K562 (cell line): ENCODE measurements around the gene FGFR4. TPM values are rescaled to one million over a fixed set of nuclear protein-coding genes. Genes with fewer than 3 reads are reported as not detected.
A peak's percentile ranks its signal among the peaks of the same experiment; 100 is the strongest.

ENCODE experiments used
- ARID2 ChIP-seq: fragments of 450-650 bp; IDR thresholded peaks from 2 replicates; pipeline ENCODE4 v1.6.1; 2017; ENCODE audit warnings: antibody characterized with exemption, mild to moderate bottlenecking
- CBX5 ChIP-seq: IDR thresholded peaks from 2 replicates; pipeline ENCODE4 v1.6.1; 2014; ENCODE audit warnings: low read depth, borderline replicate concordance
- CBX8 ChIP-seq: fragments of 200-600 bp; sonication (generic); IDR thresholded peaks from 2 replicates; pipeline ENCODE4 v1.6.1; 2012; ENCODE audit warnings: borderline replicate concordance, mixed run types, low read depth, mild to moderate bottlenecking, moderate library complexity, mixed read lengths, low read length, control low read depth, inconsistent platforms; ENCODE audit not compliant: poor library complexity, severe bottlenecking; ENCODE audit errors: extremely low read depth
- FOXJ2 ChIP-seq: fragments of 200-800 bp; sonication (Bioruptor generic); IDR thresholded peaks from 2 replicates; pipeline ENCODE4 v1.6.1; 2016; ENCODE audit warnings: missing genetic modification characterization, missing compliant biosample characterization
- FOXK1 ChIP-seq: sonication (generic); formaldehyde crosslinking; IDR thresholded peaks from 2 replicates; pipeline ENCODE4 v1.8.0; 2022; ENCODE audit warnings: missing genetic modification reagents, mild to moderate bottlenecking, borderline replicate concordance
- GABPB1 ChIP-seq: sonication (generic); formaldehyde crosslinking; IDR thresholded peaks from 2 replicates; pipeline ENCODE4 v1.8.0; 2022; ENCODE audit warnings: mild to moderate bottlenecking, missing genetic modification reagents
- HDAC2 ChIP-seq: fragments of 450-650 bp; IDR thresholded peaks from 2 replicates; pipeline ENCODE4 v1.6.1; 2016; ENCODE audit warnings: mild to moderate bottlenecking
- HDAC3 ChIP-seq: fragments of 450-650 bp; IDR thresholded peaks from 2 replicates; pipeline ENCODE4 v1.6.1; 2018; ENCODE audit warnings: borderline replicate concordance, mild to moderate bottlenecking, moderate library complexity; ENCODE audit not compliant: partially characterized antibody
- HMGN3 ChIP-seq: IDR thresholded peaks from 2 replicates; pipeline ENCODE4 v1.6.1; 2011; ENCODE audit warnings: borderline replicate concordance, low read depth, mild to moderate bottlenecking, mixed read lengths, low read length; ENCODE audit not compliant: insufficient read length; ENCODE audit errors: extremely low read depth
- MYC ChIP-seq, 2 experiments: fragments of 250-450 bp in 1 of 2; sonication (Bioruptor Pico) in 1 of 2; IDR thresholded peaks; 2 replicates each; pipeline versions ENCODE4 v1.5.1 to v1.6.1; 2012 to 2021; ENCODE audit warnings: low read depth in 2 of 2, borderline replicate concordance in 1 of 2, improper control_type of control experiment in 1 of 2, low read length in 1 of 2, mild to moderate bottlenecking in 1 of 2, moderate library complexity in 1 of 2
- NCOR1 ChIP-seq: fragments of 450-650 bp; IDR thresholded peaks from 2 replicates; pipeline ENCODE4 v1.6.1; 2016; ENCODE audit warnings: mild to moderate bottlenecking, moderate library complexity
- PBX2 ChIP-seq, 2 experiments: IDR thresholded peaks in 1 of 2; conservative IDR thresholded peaks in 1 of 2; 2 replicates each; pipeline ENCODE4 v1.6.1; 2016; ENCODE audit warnings: low read depth in 2 of 2, mild to moderate bottlenecking in 1 of 2, missing compliant biosample characterization in 1 of 2, missing genetic modification characterization in 1 of 2, moderate library complexity in 1 of 2
- REST ChIP-seq, 2 experiments: fragments of 450-650 bp; formaldehyde crosslinking in 1 of 2; IDR thresholded peaks; 2 replicates each; pipeline versions ENCODE4 v1.4.0 to v1.6.1; 2014 to 2020; ENCODE audit warnings: mild to moderate bottlenecking in 2 of 2, borderline replicate concordance in 1 of 2, low read depth in 1 of 2
- SMAD3 ChIP-seq: fragments of 450-650 bp; formaldehyde crosslinking; conservative IDR thresholded peaks from 2 replicates; pipeline ENCODE4 v1.4.0; 2020; ENCODE audit warnings: mild to moderate bottlenecking
- XRCC4 ChIP-seq: IDR thresholded peaks from one replicate; pipeline ENCODE4 v1.6.1; 2011; ENCODE audit not compliant: insufficient read depth, insufficient read length; ENCODE audit errors: extremely low read depth
- ZBED1 ChIP-seq: IDR thresholded peaks from 2 replicates; pipeline ENCODE4 v1.6.1; 2014
- polyA plus RNA-seq, 8 experiments: library from polyadenylated mRNA; depleted of rRNA in 4 of 8; stranded (reverse) in 5 of 8; unstranded in 3 of 8; fragments of >200 nt; fragmentation: Nextera tagmentation in 2 of 8; fragmentation: Illumina TruSeq in 1 of 8; extraction: Ambion mirVana in 2 of 8; extraction: Trizol in 1 of 8; gene quantifications; 2 replicates each; pipeline versions ENCODE4 v1.2.1 to v1.2.3, GENCODE V29; 2011 to 2014; ENCODE audit warnings: inconsistent platforms in 1 of 8, missing spikeins in 1 of 8
- total RNA-seq, 7 experiments: library from RNA; depleted of rRNA in 6 of 7; stranded (reverse); fragments of >200 nt in 6 of 7; fragmentation: Illumina TruSeq in 2 of 7; extraction: Trizol in 2 of 7; gene quantifications; 2 replicates each; pipeline versions ENCODE4 v1.2.1 to v1.2.3, GENCODE V29; 2011 to 2021; ENCODE audit warnings: low replicate concordance in 1 of 7

FGFR4 gene
- total and polyA plus RNA-seq, 9 of the 15 experiments (the other 6 are each of a cell fraction or from before 2014, with no cell fraction given): 0.76 to 35.4 (median 7.5) TPM

GRCh38 chr5:177111720-177112394, 25.1 kb downstream of the FGFR4 start (continued):
- no peak for TF ChIP-seq FOXK1 (CRISPR knock-in tag)
- no peak for TF ChIP-seq PBX2 (CRISPR knock-in tag; IDR thresholded peaks at IDR 0.05; ENCODE audit: low read depth)
- TF ChIP-seq PBX2 (tag; conservative IDR thresholded peaks at IDR 0.05; ENCODE audit: low read depth): no peak
- no peak for TF ChIP-seq CBX5
- TF ChIP-seq ARID2: peak; percentile 89
- no peak for TF ChIP-seq MYC (IDR thresholded peaks at IDR 0.05; ENCODE audit: low read depth, low read length)
- TF ChIP-seq MYC (CRISPR knock-in tag; IDR thresholded peaks at IDR 0.05; ENCODE audit: borderline replicate concordance, low read depth): no peak
- TF ChIP-seq XRCC4: no peak
- peak; percentile 88 for TF ChIP-seq REST (IDR thresholded peaks at IDR 0.05; ENCODE audit: borderline replicate concordance)
- TF ChIP-seq REST (CRISPR knock-in tag; IDR thresholded peaks at IDR 0.05; ENCODE audit: low read depth): no peak
- no peak for TF ChIP-seq FOXJ2
- no peak for TF ChIP-seq GABPB1 (CRISPR knock-in tag)
- TF ChIP-seq HDAC2: no peak
- TF ChIP-seq HDAC3: no peak
- TF ChIP-seq ZBED1: no peak
- no peak for TF ChIP-seq CBX8
- TF ChIP-seq SMAD3 (CRISPR knock-in tag): no peak
- no peak for TF ChIP-seq NCOR1
- no peak for TF ChIP-seq HMGN3
